ELF-1 (cell line): ENCODE results near the gene RPL3.
"Not testable (repeated sequence)": the region's sequence is repeated elsewhere in the genome, so short reads cannot be mapped to it uniquely, and the experiment has no call there.

Experiments
- DNase-seq: peaks from one replicate; pipeline ENCODE4 v3.0.0-alpha.2; 2016; ENCODE audit warnings: low read depth, low spot score

The RPL3 gene

GRCh38 chr22:39319284-39320022 is at the start of gene RPL3:
TSS of gene RPL3 (minus strand) at chr22:39319623. CDS start at chr22:39319597, 26 bp downstream.
- DNase-seq: peak; percentile 98

- DNase-seq: no peak
Measured at GRCh38 chr22:39369186-39369585, 49.8 kb upstream of the RPL3 start.

- DNase-seq: no peak
Measured at GRCh38 chr22:39368461-39368911, 49.1 kb upstream of the RPL3 start.

- DNase-seq: no peak
Measured at GRCh38 chr22:39367035-39367434, 47.6 kb upstream of the RPL3 start.

GRCh38 chr22:39365492-39365780 is 46.0 kb upstream of the RPL3 start:
- no peak for DNase-seq

- no peak for DNase-seq
Measured at GRCh38 chr22:39364714-39365491, 45.5 kb upstream of the RPL3 start.

- peak; percentile 15 for DNase-seq
Measured at GRCh38 chr22:39363751-39364515, 44.5 kb upstream of the RPL3 start.

GRCh38 chr22:39362932-39363331 is 43.5 kb upstream of the RPL3 start:
- DNase-seq: peak; percentile 63

- DNase-seq: peak; percentile 65
Measured at GRCh38 chr22:39362271-39362670, 42.8 kb upstream of the RPL3 start.

GRCh38 chr22:39361496-39361895 is 42.1 kb upstream of the RPL3 start:
- no peak for DNase-seq

GRCh38 chr22:39360674-39361413 is 41.4 kb upstream of the RPL3 start:
- peak; percentile 91 for DNase-seq

GRCh38 chr22:39360242-39360641 is 40.8 kb upstream of the RPL3 start:
- no peak for DNase-seq

GRCh38 chr22:39359659-39360195 is 40.3 kb upstream of the RPL3 start:
- no peak for DNase-seq

GRCh38 chr22:39358197-39358596 is 38.8 kb upstream of the RPL3 start:
- peak; percentile 21 for DNase-seq

- peak; percentile 47 for DNase-seq
Measured at GRCh38 chr22:39357110-39358108, 38.0 kb upstream of the RPL3 start.

GRCh38 chr22:39356464-39356863 is 37.0 kb upstream of the RPL3 start:
- DNase-seq: no peak

GRCh38 chr22:39355805-39356204 is 36.4 kb upstream of the RPL3 start:
- DNase-seq: not testable (repeated sequence)

GRCh38 chr22:39355080-39355479 is 35.7 kb upstream of the RPL3 start:
- no peak for DNase-seq

- DNase-seq: peak; percentile 16
Measured at GRCh38 chr22:39353346-39353745, 33.9 kb upstream of the RPL3 start.

- peak; percentile 15 for DNase-seq
Measured at GRCh38 chr22:39352306-39352891, 33.0 kb upstream of the RPL3 start.
